ENCODE measurements around the gene WLS.

The WLS gene

GRCh38 chr1:68211761-68212380, 20.5 kb downstream of the WLS start:
- Histone ChIP-seq H3K27me3 (ENCODE audit: control insufficient read depth, insufficient read depth, low read length) (no peaks in the 10 kb centered on the region; the same call in 1 of the 2 replicates), H3K9me3 (ENCODE audit: control insufficient read depth, insufficient read depth, low read length) (no peaks in the 10 kb centered on the region), H3K36me3 (ENCODE audit: control insufficient read depth, insufficient read depth, low read length) (no peaks in the 10 kb centered on the region), H3K9ac (ENCODE audit: low read depth, low read length) (no peak overlapping the region), H3K27ac (ENCODE audit: low read depth, low read length) (no peak overlapping the region), H3K4me1 (ENCODE audit: control insufficient read depth, insufficient read depth, low read length) (peaks cover 12% of the 10 kb centered on the region), H3K4me3 (ENCODE audit: low read depth, low read length) (no peak overlapping the region)

- H3K4me1 ChIP-seq (ENCODE audit: control insufficient read depth, insufficient read depth, low read length) = peaks cover 12% of the 10 kb centered on the region
- H3K9ac ChIP-seq (ENCODE audit: low read depth, low read length) = no peak overlapping the region
- no peaks in the 10 kb centered on the region for H3K36me3 ChIP-seq (ENCODE audit: control insufficient read depth, insufficient read depth, low read length)
- no peak overlapping the region for H3K27ac ChIP-seq (ENCODE audit: low read depth, low read length)
- no peaks in the 10 kb centered on the region for H3K9me3 ChIP-seq (ENCODE audit: control insufficient read depth, insufficient read depth, low read length)
- H3K27me3 ChIP-seq (ENCODE audit: control insufficient read depth, insufficient read depth, low read length) = no peaks in the 10 kb centered on the region; the same call in 1 of the 2 replicates
- no peak overlapping the region for H3K4me3 ChIP-seq (ENCODE audit: low read depth, low read length)
These were observed 21.5 kb downstream of the WLS start for GRCh38 chr1:68210829-68211228.

GRCh38 chr1:68210027-68210426, 22.3 kb downstream of the WLS start:
- Histone ChIP-seq H3K4me3 (ENCODE audit: low read depth, low read length) (no peak overlapping the region), H3K27ac (ENCODE audit: low read depth, low read length) (no peak overlapping the region), H3K4me1 (ENCODE audit: control insufficient read depth, insufficient read depth, low read length) (peaks cover 12% of the 10 kb centered on the region), H3K27me3 (ENCODE audit: control insufficient read depth, insufficient read depth, low read length) (no peaks in the 10 kb centered on the region; the same call in 1 of the 2 replicates), H3K36me3 (ENCODE audit: control insufficient read depth, insufficient read depth, low read length) (no peaks in the 10 kb centered on the region), H3K9ac (ENCODE audit: low read depth, low read length) (no peak overlapping the region), H3K9me3 (ENCODE audit: control insufficient read depth, insufficient read depth, low read length) (no peaks in the 10 kb centered on the region)

GRCh38 chr1:68206848-68207689, 25.3 kb downstream of the WLS start:
- no peak overlapping the region for H3K4me3 ChIP-seq (ENCODE audit: low read depth, low read length)

GRCh38 chr1:68205794-68206358, 26.4 kb downstream of the WLS start:
- peaks cover 4% of the 10 kb centered on the region for H3K4me1 ChIP-seq (ENCODE audit: control insufficient read depth, insufficient read depth, low read length)
- H3K4me3 ChIP-seq (ENCODE audit: low read depth, low read length) = no peak overlapping the region
- no peak overlapping the region for H3K27ac ChIP-seq (ENCODE audit: low read depth, low read length)
- H3K27me3 ChIP-seq (ENCODE audit: control insufficient read depth, insufficient read depth, low read length) = no peaks in the 10 kb centered on the region; the same call in 1 of the 2 replicates
- H3K9ac ChIP-seq (ENCODE audit: low read depth, low read length) = no peak overlapping the region
- no peaks in the 10 kb centered on the region for H3K9me3 ChIP-seq (ENCODE audit: control insufficient read depth, insufficient read depth, low read length)
- H3K36me3 ChIP-seq (ENCODE audit: control insufficient read depth, insufficient read depth, low read length) = no peaks in the 10 kb centered on the region

More at GRCh38 chr1:68206848-68207689, 25.3 kb downstream of the WLS start:
- Histone ChIP-seq H3K9ac (ENCODE audit: low read depth, low read length) (no peak overlapping the region), H3K27me3 (ENCODE audit: control insufficient read depth, insufficient read depth, low read length) (no peaks in the 10 kb centered on the region; the same call in 1 of the 2 replicates), H3K36me3 (ENCODE audit: control insufficient read depth, insufficient read depth, low read length) (no peaks in the 10 kb centered on the region), H3K27ac (ENCODE audit: low read depth, low read length) (no peak overlapping the region), H3K4me1 (ENCODE audit: control insufficient read depth, insufficient read depth, low read length) (peaks cover 12% of the 10 kb centered on the region), H3K9me3 (ENCODE audit: control insufficient read depth, insufficient read depth, low read length) (no peaks in the 10 kb centered on the region)

- Histone ChIP-seq H3K4me1 (ENCODE audit: control insufficient read depth, insufficient read depth, low read length) (no peaks in the 10 kb centered on the region), H3K27ac (ENCODE audit: low read depth, low read length) (no peak overlapping the region), H3K27me3 (ENCODE audit: control insufficient read depth, insufficient read depth, low read length) (no peaks in the 10 kb centered on the region; the same call in 1 of the 2 replicates), H3K36me3 (ENCODE audit: control insufficient read depth, insufficient read depth, low read length) (no peaks in the 10 kb centered on the region), H3K9me3 (ENCODE audit: control insufficient read depth, insufficient read depth, low read length) (no peaks in the 10 kb centered on the region), H3K9ac (ENCODE audit: low read depth, low read length) (no peak overlapping the region), H3K4me3 (ENCODE audit: low read depth, low read length) (no peak overlapping the region)
These were observed 27.2 kb downstream of the WLS start for GRCh38 chr1:68204977-68205630.

GRCh38 chr1:68202239-68202832, 30.0 kb downstream of the WLS start:
- Histone ChIP-seq H3K9me3 (ENCODE audit: control insufficient read depth, insufficient read depth, low read length) (no peaks in the 10 kb centered on the region), H3K4me3 (ENCODE audit: low read depth, low read length) (no peak overlapping the region), H3K27ac (ENCODE audit: low read depth, low read length) (no peak overlapping the region), H3K4me1 (ENCODE audit: control insufficient read depth, insufficient read depth, low read length) (peaks cover 20% of the 10 kb centered on the region), H3K9ac (ENCODE audit: low read depth, low read length) (no peak overlapping the region), H3K27me3 (ENCODE audit: control insufficient read depth, insufficient read depth, low read length) (no peaks in the 10 kb centered on the region), H3K36me3 (ENCODE audit: control insufficient read depth, insufficient read depth, low read length) (no peaks in the 10 kb centered on the region)

GRCh38 chr1:68201546-68202238, 30.6 kb downstream of the WLS start:
- Histone ChIP-seq H3K36me3 (ENCODE audit: control insufficient read depth, insufficient read depth, low read length) (no peaks in the 10 kb centered on the region), H3K9ac (ENCODE audit: low read depth, low read length) (no peak overlapping the region), H3K4me3 (ENCODE audit: low read depth, low read length) (no peak overlapping the region), H3K27me3 (ENCODE audit: control insufficient read depth, insufficient read depth, low read length) (no peaks in the 10 kb centered on the region), H3K27ac (ENCODE audit: low read depth, low read length) (no peak overlapping the region), H3K9me3 (ENCODE audit: control insufficient read depth, insufficient read depth, low read length) (no peaks in the 10 kb centered on the region), H3K4me1 (ENCODE audit: control insufficient read depth, insufficient read depth, low read length) (peaks cover 20% of the 10 kb centered on the region)

- Histone ChIP-seq H3K9ac (ENCODE audit: low read depth, low read length) (no peak overlapping the region), H3K9me3 (ENCODE audit: control insufficient read depth, insufficient read depth, low read length) (no peaks in the 10 kb centered on the region), H3K4me3 (ENCODE audit: low read depth, low read length) (no peak overlapping the region), H3K4me1 (ENCODE audit: control insufficient read depth, insufficient read depth, low read length) (peaks cover 20% of the 10 kb centered on the region), H3K27ac (ENCODE audit: low read depth, low read length) (no peak overlapping the region), H3K27me3 (ENCODE audit: control insufficient read depth, insufficient read depth, low read length) (no peaks in the 10 kb centered on the region), H3K36me3 (ENCODE audit: control insufficient read depth, insufficient read depth, low read length) (no peaks in the 10 kb centered on the region)
These were observed 32.7 kb downstream of the WLS start for GRCh38 chr1:68199603-68200002.

- Histone ChIP-seq H3K36me3 (ENCODE audit: control insufficient read depth, insufficient read depth, low read length) (no peaks in the 10 kb centered on the region), H3K4me1 (ENCODE audit: control insufficient read depth, insufficient read depth, low read length) (peaks cover 20% of the 10 kb centered on the region), H3K27ac (ENCODE audit: low read depth, low read length) (no peak overlapping the region), H3K27me3 (ENCODE audit: control insufficient read depth, insufficient read depth, low read length) (no peaks in the 10 kb centered on the region), H3K9me3 (ENCODE audit: control insufficient read depth, insufficient read depth, low read length) (no peaks in the 10 kb centered on the region), H3K4me3 (ENCODE audit: low read depth, low read length) (no peak overlapping the region), H3K9ac (ENCODE audit: low read depth, low read length) (no peak overlapping the region)
These were observed 33.6 kb downstream of the WLS start for GRCh38 chr1:68198752-68199151.
